ENCODE results near the gene VWA2.

Gene VWA2

GRCh38 chr10:114255227-114255626 lies 16.2 kb downstream of the VWA2 start:
- no peak overlapping the region for H3K4me3 ChIP-seq (ENCODE audit: low read depth, low read length)
- no peak for TF ChIP-seq CTCF (IDR thresholded peaks at IDR 0.05; ENCODE audit: low read depth, low read length, missing control alignments)
- no peak for DNase-seq (ENCODE audit: low read depth)

- no peak for TF ChIP-seq CTCF (IDR thresholded peaks at IDR 0.05; ENCODE audit: low read depth, low read length, missing control alignments)
- DNase-seq (ENCODE audit: low read depth): no peak
- H3K4me3 ChIP-seq (ENCODE audit: low read depth, low read length): no peak overlapping the region
Observed at GRCh38 chr10:114256008-114256765, 17.1 kb downstream of the VWA2 start.

GRCh38 chr10:114256822-114257221 lies 17.8 kb downstream of the VWA2 start:
- no peak overlapping the region for H3K4me3 ChIP-seq (ENCODE audit: low read depth, low read length)
- TF ChIP-seq CTCF (IDR thresholded peaks at IDR 0.05; ENCODE audit: low read depth, low read length, missing control alignments): no peak
- no peak for DNase-seq (ENCODE audit: low read depth)

GRCh38 chr10:114257498-114257897 lies 18.4 kb downstream of the VWA2 start:
- no peak for TF ChIP-seq CTCF (IDR thresholded peaks at IDR 0.05; ENCODE audit: low read depth, low read length, missing control alignments)
- H3K4me3 ChIP-seq (ENCODE audit: low read depth, low read length): no peak overlapping the region
- DNase-seq (ENCODE audit: low read depth): no peak

- no peak for DNase-seq (ENCODE audit: low read depth)
- TF ChIP-seq CTCF (IDR thresholded peaks at IDR 0.05; ENCODE audit: low read depth, low read length, missing control alignments): no peak
- no peak overlapping the region for H3K4me3 ChIP-seq (ENCODE audit: low read depth, low read length)
Observed at GRCh38 chr10:114258274-114258840, 19.3 kb downstream of the VWA2 start.

GRCh38 chr10:114259824-114260223 lies 20.8 kb downstream of the VWA2 start:
- H3K4me3 ChIP-seq (ENCODE audit: low read depth, low read length): no peak overlapping the region
- TF ChIP-seq CTCF (IDR thresholded peaks at IDR 0.05; ENCODE audit: low read depth, low read length, missing control alignments): no peak
- DNase-seq (ENCODE audit: low read depth): no peak

- H3K4me3 ChIP-seq (ENCODE audit: low read depth, low read length): no peak overlapping the region
- TF ChIP-seq CTCF (IDR thresholded peaks at IDR 0.05; ENCODE audit: low read depth, low read length, missing control alignments): no peak
- no peak for DNase-seq (ENCODE audit: low read depth)
Observed at GRCh38 chr10:114260366-114260765, 21.3 kb downstream of the VWA2 start.

Measured in GM12864 (cell line).